Measurements from ENCODE around the gene ZGLP1. TPM values are rescaled to one million over a fixed set of nuclear protein-coding genes. Genes with fewer than 3 reads are reported as not detected.
"Not testable (repeated sequence)": the region's sequence is repeated elsewhere in the genome, so short reads cannot be mapped to it uniquely, and the experiment has no call there.

Gene ZGLP1
- total and polyA plus RNA-seq, 7 donors = 1.1 to 6.0 (median 3.0) TPM; not detected in 1

DNA sequence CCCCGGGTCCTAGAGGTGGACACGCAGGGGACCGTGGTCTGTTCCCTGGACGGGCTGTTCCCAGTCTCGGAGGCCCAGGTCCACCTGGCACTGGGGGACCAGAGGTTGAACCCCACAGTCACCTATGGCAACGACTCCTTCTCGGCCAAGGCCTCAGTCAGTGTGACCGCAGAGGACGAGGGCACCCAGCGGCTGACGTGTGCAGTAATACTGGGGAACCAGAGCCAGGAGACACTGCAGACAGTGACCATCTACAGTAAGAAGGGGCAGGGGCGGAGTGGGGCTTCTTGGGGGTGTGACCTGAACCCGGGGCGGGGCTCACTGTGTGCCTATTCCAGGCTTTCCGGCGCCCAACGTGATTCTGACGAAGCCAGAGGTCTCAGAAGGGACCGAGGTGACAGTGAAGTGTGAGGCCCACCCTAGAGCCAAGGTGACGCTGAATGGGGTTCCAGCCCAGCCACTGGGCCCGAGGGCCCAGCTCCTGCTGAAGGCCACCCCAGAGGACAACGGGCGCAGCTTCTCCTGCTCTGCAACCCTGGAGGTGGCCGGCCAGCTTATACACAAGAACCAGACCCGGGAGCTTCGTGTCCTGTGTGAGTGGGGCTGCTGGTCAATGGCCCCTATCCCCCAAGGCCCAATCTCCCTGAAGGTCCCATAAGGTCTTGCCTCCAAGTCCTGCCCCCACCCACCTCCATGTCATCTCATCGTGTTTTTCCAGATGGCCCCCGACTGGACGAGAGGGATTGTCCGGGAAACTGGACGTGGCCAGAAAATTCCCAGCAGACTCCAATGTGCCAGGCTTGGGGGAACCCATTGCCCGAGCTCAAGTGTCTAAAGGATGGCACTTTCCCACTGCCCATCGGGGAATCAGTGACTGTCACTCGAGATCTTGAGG is 25.3 kb downstream of the ZGLP1 start:
- Histone ChIP-seq H3K27me3 (peaks cover 19 to 59% (median 29%) of the 10 kb centered on the region in 3 donors), H3K4me3 (no peak overlapping the region), H3K36me3 (peaks cover 0 to 9% (median 0%) of the 10 kb centered on the region in 4 donors), H3K9me3 (no peaks in the 10 kb centered on the region), H3K27ac (no peak overlapping the region), H3K4me1 (peaks cover 0 to 22% (median 14%) of the 10 kb centered on the region in 4 donors)
- no peak for DNase-seq
- 93 to 94% methylated on average over 34 of the region's 34 CpGs for WGBS, 2 donors
- intact Hi-C loops (cut with DNase I) = no loop called here
- no peak for TF ChIP-seq POLR2A (IDR thresholded peaks at IDR 0.05)
- no peak for TF ChIP-seq POLR2AphosphoS5 (IDR thresholded peaks at IDR 0.05)
- TF ChIP-seq EP300 (IDR thresholded peaks at IDR 0.05) = no peak
- TF ChIP-seq, protein P1, sequence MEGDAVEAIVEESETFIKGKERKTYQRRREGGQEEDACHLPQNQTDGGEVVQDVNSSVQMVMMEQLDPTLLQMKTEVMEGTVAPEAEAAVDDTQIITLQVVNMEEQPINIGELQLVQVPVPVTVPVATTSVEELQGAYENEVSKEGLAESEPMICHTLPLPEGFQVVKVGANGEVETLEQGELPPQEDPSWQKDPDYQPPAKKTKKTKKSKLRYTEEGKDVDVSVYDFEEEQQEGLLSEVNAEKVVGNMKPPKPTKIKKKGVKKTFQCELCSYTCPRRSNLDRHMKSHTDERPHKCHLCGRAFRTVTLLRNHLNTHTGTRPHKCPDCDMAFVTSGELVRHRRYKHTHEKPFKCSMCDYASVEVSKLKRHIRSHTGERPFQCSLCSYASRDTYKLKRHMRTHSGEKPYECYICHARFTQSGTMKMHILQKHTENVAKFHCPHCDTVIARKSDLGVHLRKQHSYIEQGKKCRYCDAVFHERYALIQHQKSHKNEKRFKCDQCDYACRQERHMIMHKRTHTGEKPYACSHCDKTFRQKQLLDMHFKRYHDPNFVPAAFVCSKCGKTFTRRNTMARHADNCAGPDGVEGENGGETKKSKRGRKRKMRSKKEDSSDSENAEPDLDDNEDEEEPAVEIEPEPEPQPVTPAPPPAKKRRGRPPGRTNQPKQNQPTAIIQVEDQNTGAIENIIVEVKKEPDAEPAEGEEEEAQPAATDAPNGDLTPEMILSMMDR (IDR thresholded peaks at IDR 0.05) = no peak

DNA sequence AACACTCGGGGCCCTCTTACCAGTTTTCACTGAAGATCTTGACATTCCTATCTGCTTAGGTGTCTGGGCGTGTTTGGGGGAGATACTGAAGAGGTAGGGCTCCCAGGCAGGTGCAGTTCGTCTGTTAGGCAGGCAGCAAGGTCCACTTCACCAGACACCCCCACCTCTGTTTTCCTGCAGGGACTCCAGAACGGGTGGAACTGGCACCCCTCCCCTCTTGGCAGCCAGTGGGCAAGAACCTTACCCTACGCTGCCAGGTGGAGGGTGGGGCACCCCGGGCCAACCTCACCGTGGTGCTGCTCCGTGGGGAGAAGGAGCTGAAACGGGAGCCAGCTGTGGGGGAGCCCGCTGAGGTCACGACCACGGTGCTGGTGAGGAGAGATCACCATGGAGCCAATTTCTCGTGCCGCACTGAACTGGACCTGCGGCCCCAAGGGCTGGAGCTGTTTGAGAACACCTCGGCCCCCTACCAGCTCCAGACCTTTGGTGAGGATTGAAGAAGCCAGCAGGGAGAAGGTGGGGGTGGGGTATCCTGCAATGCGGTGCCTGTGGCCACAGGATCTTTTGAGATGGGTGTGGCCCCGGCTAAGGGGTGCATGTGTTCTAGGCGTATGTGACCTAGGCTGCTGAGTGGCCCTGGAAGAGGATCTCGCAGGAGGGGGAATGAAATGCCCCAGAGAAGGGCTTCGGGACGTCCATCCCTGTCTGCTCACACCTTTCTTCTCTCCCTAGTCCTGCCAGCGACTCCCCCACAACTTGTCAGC is 26.1 kb downstream of the ZGLP1 start:
- Histone ChIP-seq H3K9me3 (no peaks in the 10 kb centered on the region), H3K4me1 (peaks cover 0 to 14% (median 6%) of the 10 kb centered on the region in 4 donors), H3K27ac (no peak overlapping the region), H3K36me3 (peaks cover 0 to 9% (median 0%) of the 10 kb centered on the region in 4 donors), H3K4me3 (no peak overlapping the region), H3K27me3 (peaks cover 16 to 55% (median 21%) of the 10 kb centered on the region in 3 donors)
- 61 to 81% methylated on average over 23 of the region's 23 CpGs for WGBS, 2 donors
- no peak for DNase-seq
- no peak for TF ChIP-seq POLR2AphosphoS5 (IDR thresholded peaks at IDR 0.05)
- TF ChIP-seq POLR2A (IDR thresholded peaks at IDR 0.05) = no peak
- TF ChIP-seq, protein P1 (IDR thresholded peaks at IDR 0.05) = no peak
- TF ChIP-seq EP300 (IDR thresholded peaks at IDR 0.05) = no peak
- intact Hi-C loops (cut with DNase I) = no loop called here

DNA sequence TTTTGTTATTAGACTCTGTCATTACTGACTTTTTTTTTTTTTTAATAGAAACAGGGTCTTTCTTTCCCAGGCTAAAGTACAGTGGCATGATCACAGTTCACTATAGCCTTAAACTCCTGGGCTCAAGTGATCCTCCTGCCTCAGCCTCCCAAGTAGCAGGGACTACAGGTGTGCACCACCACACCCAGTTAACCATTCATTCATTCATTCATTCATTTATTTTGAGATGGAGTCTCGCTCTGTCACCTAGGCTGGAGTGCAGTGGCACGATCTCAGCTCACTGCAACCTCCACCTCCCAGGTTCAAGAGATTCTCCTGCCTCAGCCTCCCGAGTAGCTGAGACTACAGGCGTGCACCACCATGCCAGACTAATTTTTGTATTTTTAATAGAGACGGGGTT is 27.6 kb downstream of the ZGLP1 start:
- H3K9me3 ChIP-seq; H3K36me3 ChIP-seq; H3K4me1 ChIP-seq; H3K27ac ChIP-seq; H3K4me3 ChIP-seq; intact Hi-C loops (cut with DNase I); DNase-seq: not testable (repeated sequence)
- 92 to 93% methylated on average over 5 of the region's 5 CpGs for WGBS, 2 donors
- H3K27me3 ChIP-seq = peaks cover 3 to 45% (median 7%) of the 10 kb centered on the region in 3 donors

DNA sequence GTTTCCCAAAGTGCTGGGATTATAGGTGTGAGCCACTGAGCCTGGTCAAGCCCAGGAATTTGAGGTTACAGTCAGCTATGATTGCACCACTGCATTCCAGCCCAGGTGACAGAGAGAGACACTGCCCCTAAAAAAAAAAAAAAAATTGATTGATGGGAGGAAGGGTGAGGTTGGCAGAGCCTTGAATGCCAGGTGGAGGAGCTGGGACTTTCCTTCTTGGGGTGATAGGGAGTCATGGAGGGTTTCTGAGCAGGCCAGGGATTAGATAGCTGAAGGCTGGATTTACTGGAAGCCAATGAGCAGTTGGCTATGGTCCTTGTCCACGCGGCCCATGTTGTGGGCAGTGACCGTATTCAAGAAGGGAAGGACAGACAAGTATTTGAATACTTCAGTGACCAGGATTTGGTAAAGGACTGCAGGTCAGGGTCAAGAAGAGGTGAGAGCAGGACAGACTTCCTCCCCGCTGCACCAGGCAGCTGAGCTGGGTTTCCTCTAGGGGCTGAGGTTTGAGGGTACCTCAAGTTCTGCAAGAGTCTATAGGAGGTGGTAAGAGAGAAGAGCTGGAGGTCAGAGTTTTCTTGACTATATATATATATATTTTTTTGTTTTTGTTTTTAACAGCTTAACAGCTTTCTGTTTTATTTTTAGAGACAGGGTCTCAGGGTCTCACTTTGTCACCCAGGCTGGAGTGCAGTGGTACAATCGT is 29.7 kb downstream of the ZGLP1 start:
- 73 to 86% methylated on average over 5 of the region's 5 CpGs for WGBS, 2 donors
- no peaks in the 10 kb centered on the region for H3K4me1 ChIP-seq
- TF ChIP-seq, protein P1 (IDR thresholded peaks at IDR 0.05) = no peak
- TF ChIP-seq POLR2A (IDR thresholded peaks at IDR 0.05) (no peak), EP300 (IDR thresholded peaks at IDR 0.05) (no peak), POLR2AphosphoS5 (IDR thresholded peaks at IDR 0.05) (no peak)
- H3K27me3 ChIP-seq = peaks cover 0 to 23% (median 0%) of the 10 kb centered on the region in 3 donors
- peaks cover 0 to 7% (median 0%) of the 10 kb centered on the region in 4 donors for H3K36me3 ChIP-seq
- no peak for DNase-seq
- no peaks in the 10 kb centered on the region for H3K9me3 ChIP-seq
- intact Hi-C loops (cut with DNase I) = no loop called here
- H3K27ac ChIP-seq = no peak overlapping the region
- H3K4me3 ChIP-seq = no peak overlapping the region
